Breast epithelium (tissue), 4 donors: Measurements from ENCODE around the gene ISL1. TPM values are rescaled to one million over a fixed set of nuclear protein-coding genes. Genes with fewer than 3 reads are reported as not detected.

Experiments
- DNase-seq, 2 donors: peaks; one replicate each; pipeline ENCODE4 v3.0.0-alpha.2; 2019; ENCODE audit warnings: low spot score in 2 of 2
- H3K27ac ChIP-seq, 2 donors: fragments of 200-600 bp; sonication (generic) in 1 of 2; one replicate each; pipeline ENCODE4 v1.5.1; 2016 to 2019; ENCODE audit warnings: mild to moderate bottlenecking in 1 of 2
- H3K27me3 ChIP-seq, 2 donors: fragments of 200-600 bp; sonication (generic) in 1 of 2; one replicate each; pipeline versions ENCODE4 v1.5.1 to v1.6.0; 2017 to 2019; ENCODE audit warnings: control low read depth in 1 of 2, mild to moderate bottlenecking in 1 of 2
- H3K36me3 ChIP-seq: fragments of 200-600 bp; one replicate; pipeline ENCODE4 v1.5.1; 2019
- H3K4me1 ChIP-seq, 2 donors: fragments of 200-600 bp; sonication (generic); one replicate each; pipeline ENCODE4 v1.5.1; 2016 to 2019; ENCODE audit warnings: control low read depth in 1 of 2
- H3K4me3 ChIP-seq, 3 donors: fragments of 200-600 bp; sonication (generic); 1 replicate in 2 of 3; 2 replicates in 1 of 3; pipeline ENCODE4 v1.5.1; 2016 to 2019; ENCODE audit warnings: mild to moderate bottlenecking in 3 of 3, moderate library complexity in 2 of 3
- H3K9me3 ChIP-seq, 2 donors: fragments of 200-600 bp; sonication (generic) in 1 of 2; one replicate each; pipeline ENCODE4 v1.5.1; 2016 to 2019; ENCODE audit warnings: control low read depth in 1 of 2
- POLR2A ChIP-seq: fragments of 450-650 bp; IDR thresholded peaks from one replicate; pipeline ENCODE4 v1.6.1; 2016; ENCODE audit warnings: antibody characterized with exemption, mild to moderate bottlenecking, moderate library complexity
- POLR2AphosphoS5 ChIP-seq, 3 donors: sonication (generic); formaldehyde crosslinking; IDR thresholded peaks; one replicate each; pipeline ENCODE4 v1.6.1; 2017; ENCODE audit warnings: antibody characterized with exemption in 3 of 3
- intact Hi-C: fragments of 100-400 bp; cut with DNase I; formaldehyde crosslinking; loops from one replicate; pipeline ENCODE4 v1.15.1; 2023; ENCODE audit warnings: low total_unique reads
- total RNA-seq, 3 donors: library from RNA; depleted of rRNA; stranded (reverse); fragments of >200 nt; gene quantifications; one replicate each; pipeline ENCODE4 v1.1.0, GENCODE V29; 2016
- TF ChIP-seq, protein P1 (sequence below), 3 donors: fragments of 450-650 bp; IDR thresholded peaks; one replicate each; pipeline ENCODE4 v1.5.1; 2016 to 2017; ENCODE audit warnings: antibody characterized with exemption in 3 of 3, mild to moderate bottlenecking in 3 of 3, moderate library complexity in 3 of 3

ISL1 gene
- total RNA-seq, 3 donors from 2014 or later: 1.6 TPM; not detected in 2

GRCh38 chr5:51404255-51404654, 21.0 kb downstream of the ISL1 start:
- Histone ChIP-seq H3K27ac (no peak overlapping the region), H3K4me3 (no peak overlapping the region), H3K9me3 (no peaks in the 10 kb centered on the region), H3K27me3 (peaks cover 3 to 6% of the 10 kb centered on the region in 2 donors), H3K4me1 (no peaks in the 10 kb centered on the region), H3K36me3 (no peaks in the 10 kb centered on the region)
- no peak for DNase-seq
- intact Hi-C loops: no loop called here
- TF ChIP-seq, protein P1, sequence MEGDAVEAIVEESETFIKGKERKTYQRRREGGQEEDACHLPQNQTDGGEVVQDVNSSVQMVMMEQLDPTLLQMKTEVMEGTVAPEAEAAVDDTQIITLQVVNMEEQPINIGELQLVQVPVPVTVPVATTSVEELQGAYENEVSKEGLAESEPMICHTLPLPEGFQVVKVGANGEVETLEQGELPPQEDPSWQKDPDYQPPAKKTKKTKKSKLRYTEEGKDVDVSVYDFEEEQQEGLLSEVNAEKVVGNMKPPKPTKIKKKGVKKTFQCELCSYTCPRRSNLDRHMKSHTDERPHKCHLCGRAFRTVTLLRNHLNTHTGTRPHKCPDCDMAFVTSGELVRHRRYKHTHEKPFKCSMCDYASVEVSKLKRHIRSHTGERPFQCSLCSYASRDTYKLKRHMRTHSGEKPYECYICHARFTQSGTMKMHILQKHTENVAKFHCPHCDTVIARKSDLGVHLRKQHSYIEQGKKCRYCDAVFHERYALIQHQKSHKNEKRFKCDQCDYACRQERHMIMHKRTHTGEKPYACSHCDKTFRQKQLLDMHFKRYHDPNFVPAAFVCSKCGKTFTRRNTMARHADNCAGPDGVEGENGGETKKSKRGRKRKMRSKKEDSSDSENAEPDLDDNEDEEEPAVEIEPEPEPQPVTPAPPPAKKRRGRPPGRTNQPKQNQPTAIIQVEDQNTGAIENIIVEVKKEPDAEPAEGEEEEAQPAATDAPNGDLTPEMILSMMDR (IDR thresholded peaks at IDR 0.05): no peak

- Histone ChIP-seq H3K36me3 (no peaks in the 10 kb centered on the region), H3K9me3 (no peaks in the 10 kb centered on the region), H3K27ac (no peak overlapping the region), H3K27me3 (no peaks in the 10 kb centered on the region), H3K4me1 (no peaks in the 10 kb centered on the region), H3K4me3 (no peak overlapping the region)
- TF ChIP-seq, protein P1 (IDR thresholded peaks at IDR 0.05): no peak
- no peak for TF ChIP-seq POLR2AphosphoS5 (IDR thresholded peaks at IDR 0.05)
- TF ChIP-seq POLR2A: no peak
- intact Hi-C loops: no loop called here
- no peak for DNase-seq
Measured at GRCh38 chr5:51411921-51412325, 28.7 kb downstream of the ISL1 start.

DNA sequence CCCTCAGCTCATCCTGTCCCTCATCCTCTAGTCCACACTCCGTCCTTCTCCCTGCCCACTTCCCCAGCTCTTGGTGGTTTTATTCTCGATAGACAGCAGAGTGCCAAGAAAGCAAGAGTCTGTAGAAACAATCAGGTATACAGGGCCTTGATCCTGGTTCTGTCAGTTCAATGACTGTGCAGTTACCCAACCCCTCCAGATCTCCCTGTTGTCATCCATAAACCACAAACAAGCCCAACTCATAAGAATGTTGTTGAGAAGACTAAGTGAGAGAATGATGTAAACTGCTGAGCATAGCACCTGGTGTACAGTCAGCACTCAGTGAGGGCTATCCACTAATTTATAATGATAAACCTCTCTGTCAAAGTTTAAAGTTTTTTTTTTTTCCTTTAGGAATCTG, 31.3 kb downstream of the ISL1 start:
- Histone ChIP-seq H3K4me3 (no peak overlapping the region), H3K27ac (no peak overlapping the region), H3K9me3 (no peaks in the 10 kb centered on the region), H3K4me1 (no peaks in the 10 kb centered on the region), H3K36me3 (no peaks in the 10 kb centered on the region), H3K27me3 (no peaks in the 10 kb centered on the region)
- intact Hi-C loops: no loop called here
- TF ChIP-seq, protein P1 (IDR thresholded peaks at IDR 0.05): no peak
- TF ChIP-seq POLR2A (no peak), POLR2AphosphoS5 (IDR thresholded peaks at IDR 0.05) (no peak)
- no peak for DNase-seq

DNA sequence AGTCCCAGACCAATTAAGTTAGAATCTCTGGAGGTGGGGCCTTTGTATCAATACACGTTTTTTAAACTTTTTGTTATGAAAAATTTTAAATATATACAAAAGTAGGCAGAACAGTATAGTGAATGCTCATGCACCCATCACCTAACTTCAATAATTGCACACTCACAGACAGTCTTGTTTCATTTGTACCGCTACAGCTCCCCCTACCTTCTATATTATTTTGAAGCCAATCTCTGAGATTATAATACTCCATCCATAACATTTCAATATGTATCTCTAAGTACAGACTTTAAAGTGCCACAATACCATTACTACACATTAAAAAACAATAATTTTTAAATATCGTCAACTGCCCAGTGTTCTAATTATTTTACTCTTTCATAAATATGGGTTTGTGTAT, 32.9 kb downstream of the ISL1 start:
- no peaks in the 10 kb centered on the region for H3K9me3 ChIP-seq
- H3K4me1 ChIP-seq: no peaks in the 10 kb centered on the region
- no peak for DNase-seq
- intact Hi-C loops: no loop called here
- no peaks in the 10 kb centered on the region for H3K36me3 ChIP-seq
- no peaks in the 10 kb centered on the region for H3K27me3 ChIP-seq
- H3K27ac ChIP-seq: no peak overlapping the region
- TF ChIP-seq POLR2A: no peak
- no peak for TF ChIP-seq POLR2AphosphoS5 (IDR thresholded peaks at IDR 0.05)
- TF ChIP-seq, protein P1 (IDR thresholded peaks at IDR 0.05): no peak
- H3K4me3 ChIP-seq: no peak overlapping the region

DNA sequence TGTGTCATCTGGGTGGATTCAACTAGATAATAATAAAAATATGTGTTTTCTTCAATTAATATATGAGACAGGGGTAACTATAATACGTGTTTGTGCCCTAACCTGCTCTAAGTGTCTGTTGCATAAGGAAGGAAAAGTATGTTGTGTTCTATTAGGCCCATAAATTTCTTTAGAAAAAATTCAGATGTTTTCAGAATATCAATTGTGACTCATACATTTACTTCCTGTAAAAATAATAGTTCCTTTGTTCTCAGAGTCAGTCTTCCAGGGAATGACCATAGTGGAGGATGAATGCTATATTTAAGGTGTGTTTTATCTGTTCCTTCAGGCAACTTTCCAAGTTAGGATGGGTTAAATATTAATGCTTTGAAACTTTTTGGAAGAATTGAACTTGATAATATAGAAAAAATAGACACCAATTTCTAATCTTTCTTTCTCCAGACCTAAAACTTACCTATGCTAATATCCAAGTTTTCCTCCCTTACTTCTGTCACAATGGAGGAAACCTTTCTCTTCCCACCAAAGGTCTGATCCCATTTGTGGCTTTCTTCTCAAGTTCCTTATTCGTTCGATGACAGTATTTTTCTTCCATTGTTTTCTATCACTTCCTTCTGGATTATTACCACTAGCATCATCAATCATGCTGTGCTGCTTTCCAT, 49.9 kb downstream of the ISL1 start:
- intact Hi-C loops: no loop called here
- H3K36me3 ChIP-seq: no peaks in the 10 kb centered on the region
- H3K4me1 ChIP-seq: no peaks in the 10 kb centered on the region
- DNase-seq: no peak
- no peak overlapping the region for H3K27ac ChIP-seq
- no peaks in the 10 kb centered on the region for H3K9me3 ChIP-seq
- TF ChIP-seq POLR2AphosphoS5 (IDR thresholded peaks at IDR 0.05): no peak
- TF ChIP-seq, protein P1 (IDR thresholded peaks at IDR 0.05): no peak
- TF ChIP-seq POLR2A: no peak
- no peaks in the 10 kb centered on the region for H3K27me3 ChIP-seq
- H3K4me3 ChIP-seq: no peak overlapping the region
